Right ventricle myocardium superior (tissue), 1 donor: Measurements from ENCODE around the gene GRID1. TPM values are rescaled to one million over a fixed set of nuclear protein-coding genes. Genes with fewer than 3 reads are reported as not detected.

ENCODE experiments used
- ATAC-seq: fragments of 200-7000 bp; cut with Tn5 transposase; one replicate; pipeline ENCODE4 v1.9.1; 2020; ENCODE audit warnings: mild to moderate bottlenecking; ENCODE audit not compliant: poor library complexity
- DNase-seq: peaks from one replicate; pipeline ENCODE4 v3.0.0-alpha.2; 2020
- intact Hi-C: fragments of 100-400 bp; cut with DNase I; formaldehyde crosslinking; loops from one replicate; pipeline ENCODE4 v1.11.2; 2022
- total RNA-seq: library from RNA; stranded (reverse); fragmentation: NEBNext Ultra II Directional; extraction: Animal tissue kit (Norgen Biotek cat#: 25700); gene quantifications from one replicate; pipeline ENCODE4 v1.2.1, GENCODE V29; 2021
- donor health status: DM: no; HTN: yes; CAD: no; lungs with severe emphysema.

Gene GRID1
- total RNA-seq, 1 donor from 2014 or later, result 1.1 TPM

GRCh38 chr10:86361156-86362128 is 5.2 kb downstream of the GRID1 start:
- intact Hi-C loops, result no loop called here
- DNase-seq (peak; percentile 47), ATAC-seq (peak; percentile 64)

GRCh38 chr10:86360657-86361056 is 5.9 kb downstream of the GRID1 start:
- intact Hi-C loops, result no loop called here
- DNase-seq (peak; percentile 8), ATAC-seq (no peak)

- intact Hi-C loops, result no loop called here
- no peak for DNase-seq
- ATAC-seq, result no peak
These were observed 6.6 kb downstream of the GRID1 start for GRCh38 chr10:86359954-86360353.

GRCh38 chr10:86359111-86359510 is 7.5 kb downstream of the GRID1 start:
- DNase-seq (peak; percentile 2), ATAC-seq (no peak)
- intact Hi-C loops, result no loop called here

- ATAC-seq (no peak), DNase-seq (peak; percentile 5)
- intact Hi-C loops, result no loop called here
These were observed 8.9 kb downstream of the GRID1 start for GRCh38 chr10:86357676-86358075.

GRCh38 chr10:86357041-86357440 is 9.6 kb downstream of the GRID1 start:
- DNase-seq (peak; percentile 47), ATAC-seq (peak; percentile 30)
- intact Hi-C loops, result no loop called here

- peak; percentile 14 for DNase-seq
- intact Hi-C loops, result no loop called here
These were observed 10.3 kb downstream of the GRID1 start for GRCh38 chr10:86356296-86356695.

GRCh38 chr10:86355571-86356038 is 11.0 kb downstream of the GRID1 start:
- peak; percentile 81 for ATAC-seq
- peak; percentile 75 for DNase-seq
- intact Hi-C loops, result no loop called here

More at GRCh38 chr10:86356296-86356695, 10.3 kb downstream of the GRID1 start:
- ATAC-seq, result no peak

GRCh38 chr10:86354761-86355540 is 11.6 kb downstream of the GRID1 start:
- DNase-seq, result peak; percentile 34
- intact Hi-C loops, result no loop called here
- no peak for ATAC-seq

GRCh38 chr10:86353506-86354485 is 12.8 kb downstream of the GRID1 start:
- peak; percentile 30 for DNase-seq
- ATAC-seq, result no peak
- intact Hi-C loops, result no loop called here

- intact Hi-C loops, result no loop called here
- ATAC-seq (peak; percentile 64), DNase-seq (peak; percentile 40)
These were observed 15.7 kb downstream of the GRID1 start for GRCh38 chr10:86350897-86351296.

GRCh38 chr10:86349940-86350630 is 16.5 kb downstream of the GRID1 start:
- DNase-seq (peak; percentile 27), ATAC-seq (no peak)
- intact Hi-C loops, result no loop called here

- ATAC-seq (no peak), DNase-seq (peak; percentile 26)
- intact Hi-C loops, result no loop called here
These were observed 17.1 kb downstream of the GRID1 start for GRCh38 chr10:86349474-86349873.

- intact Hi-C loops, result no loop called here
- peak; percentile 40 for DNase-seq
- ATAC-seq, result no peak
These were observed 18.0 kb downstream of the GRID1 start for GRCh38 chr10:86348321-86349210.

GRCh38 chr10:86347856-86348255 is 18.7 kb downstream of the GRID1 start:
- ATAC-seq (no peak), DNase-seq (peak; percentile 19)
- intact Hi-C loops, result no loop called here

- DNase-seq (peak; percentile 22), ATAC-seq (no peak)
- intact Hi-C loops, result no loop called here
These were observed 19.6 kb downstream of the GRID1 start for GRCh38 chr10:86346799-86347665.
